CD8-positive, alpha-beta memory T cell (primary cell): ENCODE measurements around the gene GALNT10. TPM values are rescaled to one million over a fixed set of nuclear protein-coding genes. Genes with fewer than 3 reads are reported as not detected.

Experiments used
- CTCF ChIA-PET: fragments of 350-600 bp; sonication (Branson Sonifier 250); formaldehyde crosslinking; loops from one replicate; lab custom pipeline; 2021; ENCODE audit warnings: antibody characterized with exemption; lab: Charles Lee
- POLR2A ChIA-PET: fragments of 350-600 bp; sonication (Branson Sonifier 250); formaldehyde crosslinking; loops from one replicate; lab custom pipeline; 2021; ENCODE audit warnings: antibody characterized with exemption; lab: Charles Lee
- DNase-seq, 5 donors: peaks; one replicate each; pipeline versions ENCODE4 v3.0.0 to v3.0.0-alpha.2; 2020 to 2022; ENCODE audit warnings: mixed read lengths in 1 of 5
- H3K27ac ChIP-seq: one replicate; pipeline ENCODE4 v1.7.0; 2013; ENCODE audit warnings: low read depth, mild to moderate bottlenecking, low read length, moderate library complexity
- H3K27me3 ChIP-seq: 2 replicates; pipeline ENCODE4 v1.7.0; 2013; ENCODE audit warnings: low read length, mild to moderate bottlenecking; ENCODE audit not compliant: insufficient read depth, poor library complexity, severe bottlenecking
- H3K36me3 ChIP-seq: 2 replicates; pipeline ENCODE4 v1.7.0; 2013; ENCODE audit warnings: mild to moderate bottlenecking, low read length, moderate library complexity; ENCODE audit not compliant: insufficient read depth
- H3K4me1 ChIP-seq: 2 replicates; pipeline ENCODE4 v1.7.0; 2013; ENCODE audit warnings: mild to moderate bottlenecking, low read length, moderate library complexity; ENCODE audit not compliant: insufficient read depth
- H3K4me3 ChIP-seq: 2 replicates; pipeline ENCODE4 v1.7.0; 2013; ENCODE audit warnings: mild to moderate bottlenecking, low read length
- H3K9me3 ChIP-seq: 2 replicates; pipeline ENCODE4 v1.7.0; 2013; ENCODE audit warnings: mild to moderate bottlenecking, low read length
- H3K27ac Mint-ChIP-seq, 8 donors: one replicate each; pipeline ENCODE4 v1.8.0; 2020 to 2021; ENCODE audit warnings: mixed read lengths in 8 of 8, mild to moderate bottlenecking in 6 of 8, inconsistent platforms in 3 of 8, moderate library complexity in 3 of 8
- H3K27me3 Mint-ChIP-seq, 2 donors: one replicate each; pipeline ENCODE4 v1.8.0; 2020 to 2021; ENCODE audit warnings: mixed read lengths in 2 of 2, mild to moderate bottlenecking in 1 of 2, moderate library complexity in 1 of 2
- H3K36me3 Mint-ChIP-seq, 3 donors: one replicate each; pipeline ENCODE4 v1.8.0; 2020 to 2021; ENCODE audit warnings: mixed read lengths in 3 of 3, inconsistent platforms in 1 of 3, mild to moderate bottlenecking in 1 of 3
- H3K4me1 Mint-ChIP-seq, 3 donors: one replicate each; pipeline ENCODE4 v1.8.0; 2020 to 2021; ENCODE audit warnings: mixed read lengths in 3 of 3, inconsistent platforms in 1 of 3, mild to moderate bottlenecking in 1 of 3
- H3K4me3 Mint-ChIP-seq, 7 donors: one replicate each; pipeline ENCODE4 v1.8.0; 2020 to 2021; ENCODE audit warnings: mixed read lengths in 7 of 7, mild to moderate bottlenecking in 6 of 7, moderate library complexity in 4 of 7, inconsistent platforms in 2 of 7
- H3K9me3 Mint-ChIP-seq, 5 donors: one replicate each; pipeline ENCODE4 v1.8.0; 2020 to 2022; ENCODE audit warnings: mixed read lengths in 5 of 5, mild to moderate bottlenecking in 3 of 5, moderate library complexity in 2 of 5, inconsistent platforms in 1 of 5
- polyA plus RNA-seq: library from polyadenylated mRNA; unstranded; fragments of 300-500 nt; fragmentation: Illumina TruSeq; gene quantifications from one replicate; pipeline ENCODE4 v1.2.3, GENCODE V29; 2021
- total RNA-seq, 2 experiments: library from RNA; stranded (reverse); gene quantifications; one replicate each; pipeline ENCODE4 v1.2.3, GENCODE V29; 2021

The GALNT10 gene
- total and polyA plus RNA-seq, 3 experiments from 2014 or later, result 27.6 to 32.1 (median 28.0) TPM

- H3K9me3 Mint-ChIP-seq, result no peaks in the 10 kb centered on the region
- ChIA-PET CTCF (no interaction called here), POLR2A (no interaction called here)
- Histone ChIP-seq H3K27ac (no peak overlapping the region), H3K4me3 (no peak overlapping the region), H3K9me3 (no peaks in the 10 kb centered on the region), H3K27me3 (no peaks in the 10 kb centered on the region), H3K36me3 (no peaks in the 10 kb centered on the region), H3K4me1 (no peaks in the 10 kb centered on the region)
- H3K36me3 Mint-ChIP-seq, result peaks cover 3 to 23% (median 6%) of the 10 kb centered on the region in 3 donors
- no peaks in the 10 kb centered on the region for H3K27me3 Mint-ChIP-seq
- H3K27ac Mint-ChIP-seq, result peak overlapping the region in 1 of 8 donors; percentile 10
- H3K4me1 Mint-ChIP-seq, result peaks cover 9 to 17% (median 15%) of the 10 kb centered on the region in 3 donors
- DNase-seq, result no peak
- no peak overlapping the region for H3K4me3 Mint-ChIP-seq
Observed at GRCh38 chr5:154315196-154315595, 124.7 kb downstream of the GALNT10 start.

GRCh38 chr5:154315756-154316155 is 125.2 kb downstream of the GALNT10 start:
- Histone ChIP-seq H3K27ac (no peak overlapping the region), H3K36me3 (no peaks in the 10 kb centered on the region), H3K4me3 (no peak overlapping the region), H3K27me3 (no peaks in the 10 kb centered on the region), H3K9me3 (no peaks in the 10 kb centered on the region), H3K4me1 (no peaks in the 10 kb centered on the region)
- Mint-ChIP-seq H3K27me3 (no peaks in the 10 kb centered on the region), H3K4me3 (no peak overlapping the region), H3K9me3 (no peaks in the 10 kb centered on the region), H3K4me1 (peaks cover 6 to 17% (median 16%) of the 10 kb centered on the region in 3 donors), H3K27ac (peak overlapping the region in 2 of 8 donors; percentile 10 to 75), H3K36me3 (peaks cover 3 to 23% (median 6%) of the 10 kb centered on the region in 3 donors)
- ChIA-PET CTCF (no interaction called here), POLR2A (no interaction called here)
- no peak for DNase-seq

- Mint-ChIP-seq H3K36me3 (peaks cover 3 to 21% (median 6%) of the 10 kb centered on the region in 3 donors), H3K27ac (no peak overlapping the region), H3K27me3 (no peaks in the 10 kb centered on the region), H3K9me3 (no peaks in the 10 kb centered on the region), H3K4me1 (peaks cover under 1 to 15% (median 9%) of the 10 kb centered on the region in 3 donors), H3K4me3 (no peak overlapping the region)
- no peaks in the 10 kb centered on the region for H3K4me1 ChIP-seq
- CTCF ChIA-PET, result interaction anchor here (1.3 kb wide), 1 partner anchor 89 kb away, joined by 3 read pairs; no protein-coding TSS in a partner anchor
- H3K27ac ChIP-seq, result no peak overlapping the region
- no peaks in the 10 kb centered on the region for H3K36me3 ChIP-seq
- POLR2A ChIA-PET, result no interaction called here
- H3K27me3 ChIP-seq, result no peaks in the 10 kb centered on the region
- no peaks in the 10 kb centered on the region for H3K9me3 ChIP-seq
- H3K4me3 ChIP-seq, result no peak overlapping the region
- no peak for DNase-seq
Observed at GRCh38 chr5:154316223-154316935, 125.8 kb downstream of the GALNT10 start.

GRCh38 chr5:154317916-154318315 is 127.4 kb downstream of the GALNT10 start:
- ChIA-PET POLR2A (no interaction called here), CTCF (no interaction called here)
- H3K27me3 Mint-ChIP-seq, result no peaks in the 10 kb centered on the region
- DNase-seq, result no peak
- no peaks in the 10 kb centered on the region for H3K27me3 ChIP-seq
- no peak overlapping the region for H3K27ac ChIP-seq
- no peaks in the 10 kb centered on the region for H3K4me1 ChIP-seq
- no peak overlapping the region for H3K4me3 Mint-ChIP-seq
- no peak overlapping the region for H3K4me3 ChIP-seq
- peaks cover 6 to 26% (median 8%) of the 10 kb centered on the region in 3 donors for H3K36me3 Mint-ChIP-seq
- no peaks in the 10 kb centered on the region for H3K36me3 ChIP-seq
- H3K9me3 ChIP-seq, result no peaks in the 10 kb centered on the region
- no peaks in the 10 kb centered on the region for H3K9me3 Mint-ChIP-seq
- H3K27ac Mint-ChIP-seq, result no peak overlapping the region
- H3K4me1 Mint-ChIP-seq, result peaks cover 3 to 8% (median 3%) of the 10 kb centered on the region in 3 donors

GRCh38 chr5:154318691-154319090 is 128.2 kb downstream of the GALNT10 start:
- H3K36me3 ChIP-seq, result no peaks in the 10 kb centered on the region
- no peaks in the 10 kb centered on the region for H3K4me1 ChIP-seq
- H3K27ac Mint-ChIP-seq, result peak overlapping the region in 2 of 8 donors; percentile 55 to 79
- no peak overlapping the region for H3K4me3 Mint-ChIP-seq
- no peaks in the 10 kb centered on the region for H3K27me3 Mint-ChIP-seq
- no peak overlapping the region for H3K27ac ChIP-seq
- no peaks in the 10 kb centered on the region for H3K27me3 ChIP-seq
- CTCF ChIA-PET, result no interaction called here
- POLR2A ChIA-PET, result no interaction called here
- H3K9me3 Mint-ChIP-seq, result no peaks in the 10 kb centered on the region
- H3K9me3 ChIP-seq, result no peaks in the 10 kb centered on the region
- peaks cover 7 to 32% (median 8%) of the 10 kb centered on the region in 3 donors for H3K36me3 Mint-ChIP-seq
- peaks cover 3 to 8% (median 3%) of the 10 kb centered on the region in 3 donors for H3K4me1 Mint-ChIP-seq
- no peak for DNase-seq
- H3K4me3 ChIP-seq, result no peak overlapping the region

GRCh38 chr5:154319736-154320135 is 129.2 kb downstream of the GALNT10 start:
- Histone ChIP-seq H3K9me3 (no peaks in the 10 kb centered on the region), H3K27ac (no peak overlapping the region), H3K36me3 (no peaks in the 10 kb centered on the region), H3K4me3 (no peak overlapping the region), H3K27me3 (no peaks in the 10 kb centered on the region), H3K4me1 (no peaks in the 10 kb centered on the region)
- DNase-seq, result no peak
- Mint-ChIP-seq H3K27ac (peak overlapping the region in 4 of 8 donors; percentile 16 to 88 (median 40)), H3K9me3 (no peaks in the 10 kb centered on the region), H3K36me3 (peaks cover 7 to 40% (median 8%) of the 10 kb centered on the region in 3 donors), H3K27me3 (no peaks in the 10 kb centered on the region), H3K4me3 (no peak overlapping the region), H3K4me1 (peaks cover 3 to 8% (median 3%) of the 10 kb centered on the region in 3 donors)
- ChIA-PET POLR2A (no interaction called here), CTCF (no interaction called here)

GRCh38 chr5:154320224-154321089 is 129.9 kb downstream of the GALNT10 start:
- no peak overlapping the region for H3K4me3 ChIP-seq
- CTCF ChIA-PET, result no interaction called here

GRCh38 chr5:154321546-154321945 is 131.0 kb downstream of the GALNT10 start:
- no peak for DNase-seq
- Histone ChIP-seq H3K27ac (no peak overlapping the region), H3K27me3 (no peaks in the 10 kb centered on the region), H3K4me1 (no peaks in the 10 kb centered on the region), H3K4me3 (no peak overlapping the region), H3K36me3 (no peaks in the 10 kb centered on the region), H3K9me3 (no peaks in the 10 kb centered on the region)
- H3K27ac Mint-ChIP-seq, result no peak overlapping the region
- no peaks in the 10 kb centered on the region for H3K27me3 Mint-ChIP-seq
- H3K4me1 Mint-ChIP-seq, result peaks cover 0 to 8% (median 3%) of the 10 kb centered on the region in 3 donors
- CTCF ChIA-PET, result no interaction called here
- no peak overlapping the region for H3K4me3 Mint-ChIP-seq
- H3K9me3 Mint-ChIP-seq, result no peaks in the 10 kb centered on the region
- POLR2A ChIA-PET, result no interaction called here
- H3K36me3 Mint-ChIP-seq, result peaks cover 3 to 35% (median 7%) of the 10 kb centered on the region in 3 donors

More at GRCh38 chr5:154320224-154321089, 129.9 kb downstream of the GALNT10 start:
- no peak for DNase-seq
- no peaks in the 10 kb centered on the region for H3K36me3 ChIP-seq
- no peak overlapping the region for H3K27ac ChIP-seq
- H3K4me1 ChIP-seq, result no peaks in the 10 kb centered on the region
- no peaks in the 10 kb centered on the region for H3K9me3 ChIP-seq
- H3K27me3 Mint-ChIP-seq, result no peaks in the 10 kb centered on the region
- peaks cover 5 to 38% (median 7%) of the 10 kb centered on the region in 3 donors for H3K36me3 Mint-ChIP-seq
- POLR2A ChIA-PET, result interaction anchor here (0.6 kb wide), 1 partner anchor 125 kb away, joined by 5 read pairs; no protein-coding TSS in a partner anchor
- no peaks in the 10 kb centered on the region for H3K27me3 ChIP-seq
- peaks cover 1 to 8% (median 3%) of the 10 kb centered on the region in 3 donors for H3K4me1 Mint-ChIP-seq
- H3K27ac Mint-ChIP-seq, result peak overlapping the region in 3 of 8 donors; percentile 59 to 88 (median 76)
- H3K4me3 Mint-ChIP-seq, result no peak overlapping the region
- no peaks in the 10 kb centered on the region for H3K9me3 Mint-ChIP-seq
